ENCODE measurements around the gene LANCL1.

The LANCL1 gene

DNA sequence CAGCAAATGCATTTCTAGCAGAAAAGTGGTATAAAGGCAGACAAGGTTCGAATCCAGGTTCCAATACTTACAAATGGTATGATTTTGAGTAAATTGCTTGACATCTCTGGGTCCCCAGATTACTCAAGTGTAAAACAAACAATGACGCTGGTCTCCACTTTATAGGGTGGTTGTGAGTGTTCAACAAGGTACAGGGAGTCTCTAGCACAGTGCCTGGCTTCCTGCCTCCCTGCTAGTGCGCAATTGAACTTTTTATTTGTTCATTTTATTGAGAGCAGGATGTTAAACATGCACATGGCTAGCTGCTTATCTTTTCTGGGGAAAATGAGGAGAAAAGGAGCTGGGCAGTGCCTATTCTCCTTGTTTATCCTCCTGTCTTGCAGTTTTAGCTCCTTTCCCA, 86.7 kb downstream of the LANCL1 start:
- DNase-seq (ENCODE audit: low read depth): no peak

DNA sequence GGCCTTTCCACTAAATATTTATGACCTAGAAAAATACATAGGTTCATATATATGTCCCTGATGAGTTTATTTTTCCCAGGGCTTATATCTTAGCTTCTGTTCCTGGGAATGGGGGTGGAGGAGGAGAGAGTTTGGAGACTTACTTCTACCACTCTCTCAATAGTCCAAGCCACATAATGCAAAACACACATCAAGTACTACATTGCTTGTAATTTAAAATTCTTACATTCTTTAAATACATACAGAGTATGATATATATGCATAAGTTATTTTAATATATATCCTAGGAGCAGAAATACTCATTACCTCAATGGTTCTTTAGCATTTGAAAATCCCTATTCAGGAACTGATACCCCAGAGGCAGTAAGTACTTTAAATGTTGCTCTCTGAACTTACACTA, 88.4 kb downstream of the LANCL1 start:
- DNase-seq (ENCODE audit: low read depth): no peak

DNA sequence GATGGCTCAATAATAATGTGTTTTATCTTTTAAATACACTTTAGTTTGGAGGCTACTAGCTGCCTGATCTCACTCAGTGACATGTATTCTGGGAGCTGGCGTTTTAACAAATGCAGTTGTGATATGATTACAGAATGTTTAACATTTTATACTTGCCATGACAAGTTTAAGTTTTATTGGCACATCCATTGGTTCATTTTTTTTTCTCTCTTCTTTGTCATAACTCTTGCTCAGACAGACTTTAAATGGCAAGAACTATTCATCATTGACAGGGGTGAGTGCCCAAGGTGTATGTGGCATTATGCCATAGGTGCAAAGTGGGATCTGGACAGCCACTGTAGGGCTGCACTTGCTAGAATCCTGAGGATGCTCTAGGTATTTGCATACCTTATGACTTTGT, 89.5 kb downstream of the LANCL1 start:
- DNase-seq (ENCODE audit: low read depth): no peak

Data from HS-27A (cell line).